ENCODE measurements around the gene VIM.

VIM gene

GRCh38 chr10:17179002-17179401, 49.0 kb upstream of the VIM start:
- Histone ChIP-seq H3K9me3 (ENCODE audit: control insufficient read depth, insufficient read depth, low read depth, low read length) (no peaks in the 10 kb centered on the region), H3K4me1 (ENCODE audit: control insufficient read depth, insufficient read depth, low read length) (no peaks in the 10 kb centered on the region), H3K27ac (ENCODE audit: extremely low read depth, low read depth, low read length) (no peak overlapping the region), H3K36me3 (ENCODE audit: control insufficient read depth in 2 of 2, insufficient read depth in 1 of 2, low read length in 2 of 2) (no peaks in the 10 kb centered on the region), H3K4me3 (ENCODE audit: low read depth, low read length) (no peak overlapping the region)
- ChIA-PET CTCF (interaction anchor here (1.1 kb wide), 1 partner anchor 22 kb away, joined by 3 read pairs; the partner anchor contains the start of gene TRDMT1), POLR2A (interaction anchor here (1.4 kb wide), 1 partner anchor 50 kb away, joined by 5 read pairs; no protein-coding TSS in a partner anchor)
- TF ChIP-seq ZNF433 (tag by site-specific recombination; IDR thresholded peaks at IDR 0.05; ENCODE audit: low read depth) (no peak), ZNF596 (tag by site-specific recombination; IDR thresholded peaks at IDR 0.05) (no peak), ZNF626 (tag by site-specific recombination; IDR thresholded peaks at IDR 0.05) (no peak), ZNF155 (tag by site-specific recombination; IDR thresholded peaks at IDR 0.05) (no peak)

GRCh38 chr10:17181110-17181509, 46.9 kb upstream of the VIM start:
- ChIA-PET CTCF (no interaction called here), POLR2A (interaction anchor here (0.5 to 1.4 kb wide), 2 partner anchors 49 to 1332 kb away, joined by 3 to 8 read pairs; no protein-coding TSS in a partner anchor)
- H3K4me1 ChIP-seq (ENCODE audit: control insufficient read depth, insufficient read depth, low read length), result no peaks in the 10 kb centered on the region

DNA sequence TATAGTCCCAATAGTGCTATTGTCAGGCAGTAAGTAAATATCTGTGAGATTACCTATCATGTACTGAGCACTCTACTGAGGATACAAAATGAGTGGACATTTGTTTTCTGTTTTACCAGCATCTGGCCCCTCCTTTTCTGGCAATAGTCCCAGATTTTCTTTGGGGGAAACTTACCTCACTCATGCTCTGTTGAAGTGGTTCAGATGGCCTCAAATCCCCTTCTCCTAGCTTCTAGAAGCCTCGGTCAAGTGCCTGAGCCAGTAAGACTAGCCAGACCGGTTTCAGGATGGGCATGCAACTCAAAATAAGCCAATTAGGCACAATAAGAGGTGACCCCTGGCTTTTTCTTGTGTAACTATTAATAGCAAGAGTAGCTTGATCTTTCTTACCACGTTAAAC, 46.3 kb upstream of the VIM start:
- CTCF ChIA-PET, result no interaction called here
- POLR2A ChIA-PET, result interaction anchor here (1.4 kb wide), 1 partner anchor 48 kb away, joined by 8 read pairs; no protein-coding TSS in a partner anchor
- TF ChIP-seq MZF1 (tag by site-specific recombination; IDR thresholded peaks at IDR 0.05; ENCODE audit: borderline replicate concordance) (peak; percentile 87), ZBTB17 (tag by site-specific recombination; IDR thresholded peaks at IDR 0.05) (0 out of 2 replicates have a peak, but pooled peaks have one; percentile 41), ZNF140 (tag by site-specific recombination; IDR thresholded peaks at IDR 0.05) (no peak), ZNF366 (tag by site-specific recombination; conservative IDR thresholded peaks at IDR 0.05) (peak; percentile 29; the same call in 1 of the 2 replicates), ZNF488 (tag by site-specific recombination; IDR thresholded peaks at IDR 0.05) (no peak), PRDM6 (tag by site-specific recombination; IDR thresholded peaks at IDR 0.05) (peak; percentile 38; the same call in 1 of the 2 replicates)
- H3K4me3 ChIP-seq (ENCODE audit: low read depth, low read length), result no peak overlapping the region
- no peaks in the 10 kb centered on the region for H3K36me3 ChIP-seq (ENCODE audit: control insufficient read depth in 2 of 2, insufficient read depth in 1 of 2, low read length in 2 of 2)
- no peaks in the 10 kb centered on the region for H3K9me3 ChIP-seq (ENCODE audit: control insufficient read depth, insufficient read depth, low read depth, low read length)
- H3K4me1 ChIP-seq (ENCODE audit: control insufficient read depth, insufficient read depth, low read length), result no peaks in the 10 kb centered on the region
- no peak overlapping the region for H3K27ac ChIP-seq (ENCODE audit: extremely low read depth, low read depth, low read length)

More at GRCh38 chr10:17181110-17181509, 46.9 kb upstream of the VIM start:
- H3K27ac ChIP-seq (ENCODE audit: extremely low read depth, low read depth, low read length), result no peak overlapping the region
- TF ChIP-seq ZNF416 (tag by site-specific recombination; IDR thresholded peaks at IDR 0.05) (no peak), ZNF510 (tag by site-specific recombination; IDR thresholded peaks at IDR 0.05; ENCODE audit: insufficient replicate concordance) (no peak), ZNF146 (tag by site-specific recombination; IDR thresholded peaks at IDR 0.05) (no peak), CTCF (tag by site-specific recombination; IDR thresholded peaks at IDR 0.05) (no peak), ZSCAN23 (tag by site-specific recombination; IDR thresholded peaks at IDR 0.05) (no peak), HOXC10 (CRISPR knock-in tag; IDR thresholded peaks at IDR 0.05) (no peak), ZNF791 (tag by site-specific recombination; IDR thresholded peaks at IDR 0.05) (no peak), ZNF48 (tag by site-specific recombination; IDR thresholded peaks at IDR 0.05) (no peak), ZNF391 (tag by site-specific recombination; IDR thresholded peaks at IDR 0.05; ENCODE audit: borderline replicate concordance, low read depth) (no peak)
- TF ChIP-seq, protein P1, sequence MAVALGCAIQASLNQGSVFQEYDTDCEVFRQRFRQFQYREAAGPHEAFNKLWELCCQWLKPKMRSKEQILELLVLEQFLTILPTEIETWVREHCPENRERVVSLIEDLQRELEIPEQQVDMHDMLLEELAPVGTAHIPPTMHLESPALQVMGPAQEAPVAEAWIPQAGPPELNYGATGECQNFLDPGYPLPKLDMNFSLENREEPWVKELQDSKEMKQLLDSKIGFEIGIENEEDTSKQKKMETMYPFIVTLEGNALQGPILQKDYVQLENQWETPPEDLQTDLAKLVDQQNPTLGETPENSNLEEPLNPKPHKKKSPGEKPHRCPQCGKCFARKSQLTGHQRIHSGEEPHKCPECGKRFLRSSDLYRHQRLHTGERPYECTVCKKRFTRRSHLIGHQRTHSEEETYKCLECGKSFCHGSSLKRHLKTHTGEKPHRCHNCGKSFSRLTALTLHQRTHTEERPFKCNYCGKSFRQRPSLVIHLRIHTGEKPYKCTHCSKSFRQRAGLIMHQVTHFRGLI (tag by site-specific recombination; IDR thresholded peaks at IDR 0.05), result no peak
- TF ChIP-seq, protein P2, sequence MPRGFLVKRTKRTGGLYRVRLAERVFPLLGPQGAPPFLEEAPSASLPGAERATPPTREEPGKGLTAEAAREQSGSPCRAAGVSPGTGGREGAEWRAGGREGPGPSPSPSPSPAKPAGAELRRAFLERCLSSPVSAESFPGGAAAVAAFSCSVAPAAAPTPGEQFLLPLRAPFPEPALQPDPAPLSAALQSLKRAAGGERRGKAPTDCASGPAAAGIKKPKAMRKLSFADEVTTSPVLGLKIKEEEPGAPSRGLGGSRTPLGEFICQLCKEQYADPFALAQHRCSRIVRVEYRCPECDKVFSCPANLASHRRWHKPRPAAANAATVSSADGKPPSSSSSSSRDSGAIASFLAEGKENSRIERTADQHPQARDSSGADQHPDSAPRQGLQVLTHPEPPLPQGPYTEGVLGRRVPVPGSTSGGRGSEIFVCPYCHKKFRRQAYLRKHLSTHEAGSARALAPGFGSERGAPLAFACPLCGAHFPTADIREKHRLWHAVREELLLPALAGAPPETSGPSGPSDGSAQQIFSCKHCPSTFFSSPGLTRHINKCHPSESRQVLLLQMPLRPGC (tag by site-specific recombination; IDR thresholded peaks at IDR 0.05), result no peak
- H3K4me3 ChIP-seq (ENCODE audit: low read depth, low read length), result no peak overlapping the region
- no peaks in the 10 kb centered on the region for H3K36me3 ChIP-seq (ENCODE audit: control insufficient read depth in 2 of 2, insufficient read depth in 1 of 2, low read length in 2 of 2)
- no peaks in the 10 kb centered on the region for H3K9me3 ChIP-seq (ENCODE audit: control insufficient read depth, insufficient read depth, low read depth, low read length)

Measured in HEK293 (cell line).